Mucosa of rectum (tissue), 2 donors: Measurements from ENCODE around the gene DUSP14.

Experiments used
- H3K27ac ChIP-seq, 2 donors: one replicate each; pipeline ENCODE4 v1.7.0; 2013; ENCODE audit warnings: inconsistent platforms in 2 of 2, low read depth in 2 of 2, low read length in 2 of 2
- H3K27me3 ChIP-seq, 2 donors: one replicate each; pipeline ENCODE4 v1.7.0; 2013; ENCODE audit warnings: low read length in 2 of 2; ENCODE audit not compliant: control insufficient read depth in 2 of 2, insufficient read depth in 2 of 2
- H3K36me3 ChIP-seq, 2 donors: one replicate each; pipeline ENCODE4 v1.7.0; 2013; ENCODE audit warnings: low read length in 2 of 2; ENCODE audit not compliant: control insufficient read depth in 2 of 2, insufficient read depth in 2 of 2
- H3K4me1 ChIP-seq, 2 donors: one replicate each; pipeline ENCODE4 v1.7.0; 2013; ENCODE audit warnings: low read length in 2 of 2, mild to moderate bottlenecking in 1 of 2; ENCODE audit not compliant: control insufficient read depth in 2 of 2, insufficient read depth in 2 of 2
- H3K4me3 ChIP-seq, 2 donors: one replicate each; pipeline ENCODE4 v1.7.0; 2013; ENCODE audit warnings: low read length in 2 of 2
- H3K9ac ChIP-seq, 2 donors: one replicate each; pipeline ENCODE4 v1.7.0; 2013; ENCODE audit warnings: low read length in 2 of 2, low read depth in 1 of 2, mild to moderate bottlenecking in 1 of 2
- H3K9me3 ChIP-seq, 2 donors: one replicate each; pipeline ENCODE4 v1.7.0; 2013; ENCODE audit warnings: low read length in 2 of 2; ENCODE audit not compliant: control insufficient read depth in 2 of 2
- donor health status: healthy.
- donor health status: Normal muscosa, but diverticular disease.

Gene DUSP14

GRCh38 chr17:37463039-37463438 is 26.7 kb upstream of the DUSP14 start:
- Histone ChIP-seq H3K27ac (no peak overlapping the region), H3K27me3 (no peaks in the 10 kb centered on the region), H3K4me1 (no peaks in the 10 kb centered on the region), H3K9ac (no peak overlapping the region), H3K4me3 (no peak overlapping the region), H3K9me3 (no peaks in the 10 kb centered on the region), H3K36me3 (peaks cover 24 to 28% of the 10 kb centered on the region in 2 donors)

- Histone ChIP-seq H3K9ac (no peak overlapping the region), H3K4me1 (no peaks in the 10 kb centered on the region), H3K27me3 (no peaks in the 10 kb centered on the region), H3K4me3 (no peak overlapping the region), H3K27ac (no peak overlapping the region), H3K36me3 (peaks cover 24 to 33% of the 10 kb centered on the region in 2 donors), H3K9me3 (no peaks in the 10 kb centered on the region)
Observed at GRCh38 chr17:37465069-37465616, 24.5 kb upstream of the DUSP14 start.

GRCh38 chr17:37466471-37466870 is 23.2 kb upstream of the DUSP14 start:
- Histone ChIP-seq H3K36me3 (peaks cover 30 to 31% of the 10 kb centered on the region in 2 donors), H3K4me3 (no peak overlapping the region), H3K27me3 (no peaks in the 10 kb centered on the region), H3K4me1 (no peaks in the 10 kb centered on the region), H3K27ac (no peak overlapping the region), H3K9me3 (no peaks in the 10 kb centered on the region), H3K9ac (no peak overlapping the region)

- Histone ChIP-seq H3K9me3 (no peaks in the 10 kb centered on the region), H3K36me3 (peaks cover 35 to 37% of the 10 kb centered on the region in 2 donors), H3K4me3 (no peak overlapping the region), H3K27me3 (no peaks in the 10 kb centered on the region), H3K4me1 (no peaks in the 10 kb centered on the region), H3K27ac (no peak overlapping the region), H3K9ac (no peak overlapping the region)
Observed at GRCh38 chr17:37470181-37470580, 19.5 kb upstream of the DUSP14 start.

DNA sequence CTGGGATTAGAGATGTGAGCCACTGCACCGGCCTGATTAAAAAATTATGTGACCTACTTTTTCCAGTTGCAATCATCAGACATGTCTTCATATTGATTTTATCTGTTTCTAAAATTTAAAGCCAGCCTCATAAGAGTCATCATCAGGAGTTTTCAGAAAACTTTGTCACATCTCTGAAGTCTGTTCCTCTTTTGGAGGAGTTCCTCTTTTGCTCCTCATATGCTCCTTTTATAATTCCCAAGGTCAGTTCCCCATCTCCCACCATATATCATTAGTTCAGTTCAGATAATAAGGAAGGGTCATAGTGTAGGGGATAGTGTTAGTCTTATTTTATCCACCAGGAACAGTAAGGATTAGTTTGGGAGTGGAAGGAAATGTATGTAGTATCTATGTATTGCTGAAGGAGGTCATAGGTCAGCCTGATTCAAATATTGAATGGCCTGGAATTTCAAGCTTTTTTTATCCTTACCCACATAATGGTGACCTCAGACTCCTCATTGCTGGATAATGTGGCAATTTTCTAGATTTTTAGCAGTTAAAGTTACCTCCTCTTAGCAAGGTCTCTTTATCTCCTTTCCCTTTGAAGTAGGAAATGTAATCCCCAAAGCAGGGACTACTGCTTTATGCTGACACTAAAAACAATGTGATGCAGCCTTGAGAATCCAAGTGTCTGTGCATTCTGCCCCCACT is 13.8 kb upstream of the DUSP14 start:
- peaks cover 0 to 7% of the 10 kb centered on the region in 2 donors for H3K4me1 ChIP-seq
- H3K36me3 ChIP-seq, result peaks cover 41 to 44% of the 10 kb centered on the region in 2 donors
- H3K27ac ChIP-seq, result peak overlapping the region in 1 of 2 donors; percentile 26
- H3K4me3 ChIP-seq, result no peak overlapping the region
- H3K9me3 ChIP-seq, result no peaks in the 10 kb centered on the region
- no peaks in the 10 kb centered on the region for H3K27me3 ChIP-seq
- no peak overlapping the region for H3K9ac ChIP-seq

DNA sequence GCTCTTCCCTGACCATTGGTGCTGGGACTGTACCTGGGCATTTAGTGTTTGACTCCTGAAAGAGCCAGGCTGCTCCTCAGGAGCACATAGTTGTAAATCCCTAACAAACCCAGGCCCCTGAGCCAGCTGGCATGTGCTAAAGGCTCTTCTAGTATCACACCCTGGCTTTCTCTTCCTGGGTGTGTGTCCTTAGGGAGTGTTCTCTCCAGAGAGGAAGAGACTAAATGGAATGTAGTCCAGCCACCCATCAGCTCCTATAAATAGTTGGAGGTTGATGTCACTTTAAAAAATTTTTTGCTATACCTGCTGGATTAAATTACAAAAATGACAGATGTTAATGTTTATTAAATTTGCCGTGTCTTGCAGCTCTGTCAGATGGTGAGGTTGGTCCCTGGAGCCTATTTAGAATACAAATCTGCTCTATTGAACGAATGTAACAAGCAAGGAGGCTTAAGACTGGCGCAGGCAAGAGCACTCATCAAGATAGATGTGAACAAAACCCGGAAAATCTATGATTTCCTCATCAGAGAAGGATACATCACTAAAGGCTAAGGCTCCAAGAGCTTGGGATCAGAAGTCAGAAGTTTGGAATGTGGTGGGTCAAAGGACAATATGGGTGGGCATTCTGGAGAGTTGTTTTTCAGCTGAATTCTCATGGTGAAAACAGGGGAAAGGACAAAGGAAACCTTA is 13.1 kb upstream of the DUSP14 start:
- Histone ChIP-seq H3K27ac (peak overlapping the region in 1 of 2 donors; percentile 26), H3K36me3 (peaks cover 38 to 42% of the 10 kb centered on the region in 2 donors), H3K9me3 (no peaks in the 10 kb centered on the region), H3K4me3 (no peak overlapping the region), H3K4me1 (peaks cover 0 to 7% of the 10 kb centered on the region in 2 donors), H3K27me3 (no peaks in the 10 kb centered on the region), H3K9ac (no peak overlapping the region)

GRCh38 chr17:37478187-37478586 is 11.5 kb upstream of the DUSP14 start:
- peaks cover 36 to 41% of the 10 kb centered on the region in 2 donors for H3K36me3 ChIP-seq
- H3K9ac ChIP-seq, result no peak overlapping the region
- H3K27ac ChIP-seq, result no peak overlapping the region
- no peak overlapping the region for H3K4me3 ChIP-seq
- no peaks in the 10 kb centered on the region for H3K27me3 ChIP-seq
- H3K9me3 ChIP-seq, result no peaks in the 10 kb centered on the region
- peaks cover 0 to 7% of the 10 kb centered on the region in 2 donors for H3K4me1 ChIP-seq

DNA sequence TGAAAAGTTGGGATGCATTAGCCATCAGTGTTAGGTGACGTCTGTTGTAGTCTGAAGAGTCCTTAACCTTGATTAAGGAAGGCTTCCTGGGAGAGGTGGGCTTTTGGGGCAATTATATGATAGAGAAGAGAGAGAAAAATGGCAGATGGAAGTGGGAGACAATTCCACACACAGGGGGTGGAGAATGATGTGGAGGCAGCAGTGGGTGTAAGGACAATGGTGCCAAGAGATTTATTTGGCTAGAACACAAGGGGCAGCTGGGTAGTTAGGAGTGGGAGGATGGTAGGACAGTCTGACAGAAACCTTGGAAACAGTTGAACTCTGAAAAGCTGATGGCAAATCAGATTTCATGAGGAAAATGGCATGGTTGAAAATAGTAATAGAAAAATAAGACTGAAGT is 10.7 kb upstream of the DUSP14 start:
- no peak overlapping the region for H3K27ac ChIP-seq
- H3K4me1 ChIP-seq, result peaks cover 0 to 7% of the 10 kb centered on the region in 2 donors
- H3K36me3 ChIP-seq, result peaks cover 30 to 33% of the 10 kb centered on the region in 2 donors
- no peaks in the 10 kb centered on the region for H3K9me3 ChIP-seq
- H3K9ac ChIP-seq, result no peak overlapping the region
- no peaks in the 10 kb centered on the region for H3K27me3 ChIP-seq
- H3K4me3 ChIP-seq, result no peak overlapping the region

GRCh38 chr17:37480427-37480826 is 9.3 kb upstream of the DUSP14 start:
- Histone ChIP-seq H3K27me3 (no peaks in the 10 kb centered on the region), H3K27ac (no peak overlapping the region), H3K9me3 (no peaks in the 10 kb centered on the region), H3K36me3 (peaks cover 24 to 27% of the 10 kb centered on the region in 2 donors), H3K4me3 (no peak overlapping the region), H3K9ac (no peak overlapping the region), H3K4me1 (peaks cover 0 to 7% of the 10 kb centered on the region in 2 donors)

GRCh38 chr17:37481001-37481665 is 8.6 kb upstream of the DUSP14 start:
- Histone ChIP-seq H3K36me3 (peaks cover 19 to 27% of the 10 kb centered on the region in 2 donors), H3K4me3 (no peak overlapping the region), H3K4me1 (peaks cover 0 to 3% of the 10 kb centered on the region in 2 donors), H3K27me3 (no peaks in the 10 kb centered on the region), H3K9ac (no peak overlapping the region), H3K27ac (no peak overlapping the region), H3K9me3 (no peaks in the 10 kb centered on the region)
